Esophagus squamous epithelium (tissue), 5 donors: Measurements from ENCODE around the gene NPHP1. TPM values are rescaled to one million over a fixed set of nuclear protein-coding genes. Genes with fewer than 3 reads are reported as not detected.
A peak's percentile ranks its signal among the peaks of the same experiment; 100 is the strongest.
"Not testable (repeated sequence)": the region's sequence is repeated elsewhere in the genome, so short reads cannot be mapped to it uniquely, and the experiment has no call there.

ENCODE experiments used
- DNase-seq: peaks from one replicate; lab custom pipeline; 2025; lab: John Stamatoyannopoulos, UW
- H3K27ac ChIP-seq, 4 donors: fragments of 200-600 bp; sonication (generic); one replicate each; pipeline ENCODE4 v1.5.1; 2016 to 2019; ENCODE audit warnings: mild to moderate bottlenecking in 1 of 4
- H3K27me3 ChIP-seq, 4 donors: fragments of 200-600 bp; sonication (generic); 1 replicate in 3 of 4; 2 replicates in 1 of 4; pipeline versions ENCODE4 v1.5.1 to v1.6.0; 2017 to 2021; ENCODE audit warnings: antibody characterized with exemption in 1 of 4
- H3K36me3 ChIP-seq, 3 donors: fragments of 200-600 bp; sonication (generic); one replicate each; pipeline ENCODE4 v1.5.1; 2016 to 2019
- H3K4me1 ChIP-seq, 3 donors: fragments of 200-600 bp; sonication (generic); one replicate each; pipeline ENCODE4 v1.5.1; 2017 to 2019
- H3K4me3 ChIP-seq, 4 donors: fragments of 200-600 bp; sonication (generic); 1 replicate in 3 of 4; 2 replicates in 1 of 4; pipeline ENCODE4 v1.5.1; 2016 to 2019; ENCODE audit warnings: mild to moderate bottlenecking in 2 of 4, moderate library complexity in 1 of 4
- H3K9me3 ChIP-seq, 3 donors: fragments of 200-600 bp; sonication (generic); one replicate each; pipeline ENCODE4 v1.5.1; 2016 to 2019
- POLR2A ChIP-seq, 4 donors: fragments of 450-650 bp; IDR thresholded peaks; one replicate each; pipeline ENCODE4 v1.6.1; 2017; ENCODE audit warnings: antibody characterized with exemption in 4 of 4, mild to moderate bottlenecking in 4 of 4, moderate library complexity in 3 of 4
- WGBS, 2 donors: methylation state at CpG; one replicate each; pipeline ENCODE4 v1.1.5; 2018; 5-methylcytosine and 5-hydroxymethylcytosine counted together
- intact Hi-C: fragments of 100-400 bp; cut with DNase I; formaldehyde crosslinking; loops from one replicate; pipeline ENCODE4 v1.15.0; 2022
- total RNA-seq, 4 donors: library from RNA; depleted of rRNA; stranded (reverse); fragments of >200 nt; gene quantifications; one replicate each; pipeline ENCODE4 v1.1.0, GENCODE V29; 2016
- TF ChIP-seq, protein P1 (sequence below), 6 experiments: fragments of 450-650 bp in 4 of 6; fragments of 200-600 bp in 2 of 6; sonication (generic) in 2 of 6; IDR thresholded peaks; one replicate each; pipeline ENCODE4 v1.5.1; 2016 to 2019; ENCODE audit warnings: antibody characterized with exemption in 6 of 6, mild to moderate bottlenecking in 4 of 6, moderate library complexity in 4 of 6
- donor health status: DM: yes; HTN: yes; CAD: no.

The NPHP1 gene
- total RNA-seq, 4 donors from 2014 or later = 0.57 to 3.8 (median 1.5) TPM

DNA sequence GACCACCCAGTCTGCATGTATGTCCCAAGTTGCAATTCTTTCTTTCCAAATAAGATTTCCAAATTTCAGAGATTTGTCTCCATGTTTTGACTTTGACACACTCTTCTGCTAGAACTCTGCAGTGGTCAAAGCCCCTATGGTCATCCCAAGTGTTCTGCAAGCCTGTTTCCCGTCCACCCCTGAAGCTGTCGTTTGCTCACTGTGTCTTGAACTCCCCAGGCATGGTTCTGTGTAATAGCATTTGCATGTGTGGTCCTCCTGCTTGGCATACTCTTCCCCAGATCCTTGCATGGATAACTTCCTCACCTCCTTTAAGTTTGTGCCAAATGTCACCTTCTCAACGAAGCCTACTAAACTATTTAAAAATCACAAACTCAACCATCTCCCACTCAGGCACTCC is 11.4 kb upstream of the NPHP1 start:
- peaks cover 0 to 8% (median 0%) of the 10 kb centered on the region in 4 donors for H3K27me3 ChIP-seq
- H3K36me3 ChIP-seq = no peaks in the 10 kb centered on the region
- DNase-seq = no peak
- H3K9me3 ChIP-seq = peaks cover 0 to 11% (median 0%) of the 10 kb centered on the region in 3 donors
- H3K27ac ChIP-seq = no peak overlapping the region
- intact Hi-C loops = no loop called here
- WGBS, 2 donors = 60 to 70% methylated on average over 3 of the region's 3 CpGs
- H3K4me3 ChIP-seq = no peak overlapping the region
- H3K4me1 ChIP-seq = peaks cover 1 to 29% (median 10%) of the 10 kb centered on the region in 3 donors
- TF ChIP-seq, protein P1, sequence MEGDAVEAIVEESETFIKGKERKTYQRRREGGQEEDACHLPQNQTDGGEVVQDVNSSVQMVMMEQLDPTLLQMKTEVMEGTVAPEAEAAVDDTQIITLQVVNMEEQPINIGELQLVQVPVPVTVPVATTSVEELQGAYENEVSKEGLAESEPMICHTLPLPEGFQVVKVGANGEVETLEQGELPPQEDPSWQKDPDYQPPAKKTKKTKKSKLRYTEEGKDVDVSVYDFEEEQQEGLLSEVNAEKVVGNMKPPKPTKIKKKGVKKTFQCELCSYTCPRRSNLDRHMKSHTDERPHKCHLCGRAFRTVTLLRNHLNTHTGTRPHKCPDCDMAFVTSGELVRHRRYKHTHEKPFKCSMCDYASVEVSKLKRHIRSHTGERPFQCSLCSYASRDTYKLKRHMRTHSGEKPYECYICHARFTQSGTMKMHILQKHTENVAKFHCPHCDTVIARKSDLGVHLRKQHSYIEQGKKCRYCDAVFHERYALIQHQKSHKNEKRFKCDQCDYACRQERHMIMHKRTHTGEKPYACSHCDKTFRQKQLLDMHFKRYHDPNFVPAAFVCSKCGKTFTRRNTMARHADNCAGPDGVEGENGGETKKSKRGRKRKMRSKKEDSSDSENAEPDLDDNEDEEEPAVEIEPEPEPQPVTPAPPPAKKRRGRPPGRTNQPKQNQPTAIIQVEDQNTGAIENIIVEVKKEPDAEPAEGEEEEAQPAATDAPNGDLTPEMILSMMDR (IDR thresholded peaks at IDR 0.05) = no peak
- no peak for TF ChIP-seq POLR2A (IDR thresholded peaks at IDR 0.05)

DNA sequence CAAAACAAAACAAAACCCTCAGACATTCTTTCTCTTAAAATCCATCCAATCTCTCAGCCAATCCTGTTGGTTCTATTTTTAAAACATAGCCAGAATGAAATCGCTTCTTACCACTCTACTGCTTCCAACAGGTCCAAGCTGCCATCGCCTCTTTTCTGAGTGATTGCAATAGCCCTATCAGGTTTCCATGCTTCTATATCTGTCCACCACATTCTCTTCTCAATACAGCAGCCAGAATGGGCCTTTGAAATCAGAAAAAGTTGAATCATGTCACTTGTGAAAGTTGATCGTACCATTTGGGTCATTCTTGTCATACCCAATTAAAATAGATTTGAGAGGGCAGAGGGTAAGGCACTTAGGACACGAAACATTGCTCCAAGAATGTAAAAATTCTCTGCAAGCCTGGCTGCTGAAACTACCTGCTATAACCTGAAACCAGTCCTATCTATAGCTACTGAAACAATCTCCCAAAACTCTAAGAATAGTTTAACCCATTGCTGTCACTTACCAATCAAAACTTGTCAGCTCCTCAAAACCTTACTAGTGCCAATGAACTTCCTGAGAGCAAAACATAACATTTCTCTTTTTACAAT is 10.8 kb upstream of the NPHP1 start:
- TF ChIP-seq, protein P1 (IDR thresholded peaks at IDR 0.05) = no peak
- TF ChIP-seq POLR2A (IDR thresholded peaks at IDR 0.05) = no peak
- 81 to 86% methylated on average over 4 of the region's 4 CpGs for WGBS, 2 donors
- peaks cover 5 to 34% (median 11%) of the 10 kb centered on the region in 3 donors for H3K4me1 ChIP-seq
- H3K9me3 ChIP-seq = peaks cover 0 to 11% (median 0%) of the 10 kb centered on the region in 3 donors
- H3K36me3 ChIP-seq = peaks cover 0 to 4% (median 0%) of the 10 kb centered on the region in 3 donors
- H3K27ac ChIP-seq = no peak overlapping the region
- no peak overlapping the region for H3K4me3 ChIP-seq
- intact Hi-C loops = no loop called here
- H3K27me3 ChIP-seq = peaks cover 0 to 8% (median 0%) of the 10 kb centered on the region in 4 donors
- no peak for DNase-seq

DNA sequence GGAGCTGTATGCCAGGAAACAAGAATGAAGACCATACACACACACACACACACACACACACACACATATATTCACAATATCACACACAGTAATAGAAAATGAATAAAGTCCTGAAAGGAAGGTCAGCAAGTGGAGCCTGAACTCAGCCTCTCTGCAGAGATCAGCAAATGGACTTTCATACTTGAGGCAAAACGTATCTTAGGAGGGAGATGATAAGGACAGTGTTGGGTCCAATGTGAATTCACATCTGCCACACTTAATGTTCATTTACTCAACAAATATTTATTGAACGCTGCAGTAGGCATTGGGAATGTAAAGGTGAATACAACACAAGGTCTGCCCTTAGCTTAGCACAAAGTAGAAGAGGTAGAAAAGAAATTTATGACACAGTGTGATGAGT is 10.3 kb upstream of the NPHP1 start:
- Histone ChIP-seq H3K9me3 (peaks cover 0 to 11% (median 0%) of the 10 kb centered on the region in 3 donors), H3K4me1 (peaks cover 5 to 39% (median 11%) of the 10 kb centered on the region in 3 donors), H3K27me3 (peaks cover 0 to 8% (median 0%) of the 10 kb centered on the region in 4 donors), H3K27ac (no peak overlapping the region), H3K4me3 (no peak overlapping the region), H3K36me3 (peaks cover 0 to 10% (median 0%) of the 10 kb centered on the region in 3 donors)
- intact Hi-C loops = no loop called here
- TF ChIP-seq POLR2A (IDR thresholded peaks at IDR 0.05) = no peak
- TF ChIP-seq, protein P1 (IDR thresholded peaks at IDR 0.05) = no peak
- no peak for DNase-seq
- WGBS, 2 donors = 65 to 67% methylated on average over 2 of the region's 2 CpGs

DNA sequence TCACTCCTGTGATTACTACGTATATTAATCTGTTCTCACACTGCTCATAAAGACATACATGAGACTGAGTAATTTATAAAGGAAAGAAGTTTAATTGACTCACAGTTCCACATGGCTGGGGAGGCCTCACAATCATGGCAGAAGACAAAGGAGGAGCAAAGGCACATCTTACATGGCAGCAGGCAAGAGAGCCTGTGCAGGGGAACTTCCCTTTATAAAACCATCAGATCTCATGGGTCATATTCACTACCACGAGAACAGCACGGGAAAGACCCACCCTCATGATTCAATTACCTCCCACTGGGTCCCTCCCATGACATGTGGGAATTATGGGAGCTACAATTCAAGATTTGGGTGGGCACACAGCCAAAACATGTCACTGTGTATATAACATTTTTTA is 8.7 kb upstream of the NPHP1 start:
- H3K9me3 ChIP-seq = peaks cover 0 to 11% (median 0%) of the 10 kb centered on the region in 3 donors
- intact Hi-C loops, H3K4me3 ChIP-seq, H3K27me3 ChIP-seq, DNase-seq, H3K27ac ChIP-seq: not testable (repeated sequence)
- WGBS, 2 donors = 30 to 70% methylated on average over 1 to 2 of the region's 3 CpGs
- H3K36me3 ChIP-seq = peaks cover 0 to 25% (median 0%) of the 10 kb centered on the region in 3 donors
- peaks cover 5 to 24% (median 5%) of the 10 kb centered on the region in 3 donors for H3K4me1 ChIP-seq

DNA sequence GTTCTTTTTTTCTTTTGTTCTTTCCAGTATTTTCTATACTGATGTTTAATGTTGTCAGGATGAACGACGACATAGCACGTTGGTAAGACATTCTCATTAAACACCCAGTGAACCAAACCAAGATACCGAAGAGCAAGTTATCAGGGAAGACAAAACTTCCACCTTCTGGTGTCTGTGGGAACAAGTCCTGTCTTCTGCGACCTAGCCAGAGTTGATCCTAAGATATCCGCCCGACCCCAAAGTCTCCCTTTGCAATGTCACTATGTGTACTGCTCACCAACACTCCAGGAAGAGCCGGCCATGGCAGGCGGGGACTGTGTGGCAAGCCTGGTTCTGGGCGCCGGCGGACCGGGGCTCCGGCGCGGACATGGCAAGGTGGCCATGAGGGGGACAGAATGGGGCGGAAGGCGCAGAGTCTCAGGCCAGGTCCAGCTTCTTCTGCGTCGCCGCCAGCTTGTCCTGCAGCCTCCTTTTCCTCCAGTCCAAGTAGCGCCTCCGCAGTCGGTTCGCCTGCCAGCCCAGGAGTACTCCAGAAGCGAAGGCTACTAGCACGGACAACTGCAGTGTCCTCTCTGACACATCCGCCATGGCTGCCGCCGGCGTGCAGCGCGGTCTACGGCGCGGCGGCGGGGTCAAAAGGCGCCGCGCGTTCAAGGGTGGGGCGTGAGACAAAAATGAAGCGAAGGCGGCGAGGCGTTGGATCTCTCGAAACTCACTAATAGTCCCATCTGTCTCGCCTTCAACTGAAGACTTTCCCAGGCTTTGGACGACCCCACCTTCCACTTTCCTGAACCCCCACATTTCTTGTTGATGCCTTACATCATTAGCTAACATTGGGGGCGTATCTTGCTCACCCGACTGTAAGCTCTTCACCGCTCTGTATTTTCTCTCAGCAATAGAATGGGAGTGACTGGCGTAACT is 7.4 kb upstream of the NPHP1 start, which contains the start of gene MTLN:
Gene MTLN, minus strand, starts transcription at position 610 of the 921 bp plus-strand sequence. Its CDS starts 22 bp downstream, at position 588.
- H3K36me3 ChIP-seq = peaks cover 0 to 32% (median 0%) of the 10 kb centered on the region in 3 donors
- H3K4me1 ChIP-seq = peaks cover 5 to 24% (median 5%) of the 10 kb centered on the region in 3 donors
- TF ChIP-seq, protein P1 (IDR thresholded peaks at IDR 0.05) = peak in 2 of 6 experiments; percentile 7 to 51
- TF ChIP-seq POLR2A (IDR thresholded peaks at IDR 0.05) = peak in 3 of 4 donors; percentile 63 to 73 (median 66)
- intact Hi-C loops = no loop called here
- peaks cover 0 to 11% (median 0%) of the 10 kb centered on the region in 3 donors for H3K9me3 ChIP-seq
- no peak for DNase-seq
- peak within 1 kb of the TSS; percentile 80 to 91 (median 83) for H3K4me3 ChIP-seq
- H3K27me3 ChIP-seq = peaks cover 0 to 3% (median 0%) of the 10 kb centered on the region in 4 donors
- WGBS, 2 donors = 9 to 17% methylated on average over 31 to 45 of the region's 54 CpGs
- peak within 1 kb of the TSS; percentile 86 to 91 (median 88) for H3K27ac ChIP-seq
